HG03354 (cell line): ENCODE measurements around the gene TMC4.
"Not testable (repeated sequence)": the region's sequence is repeated elsewhere in the genome, so short reads cannot be mapped to it uniquely, and the experiment has no call there.

Source experiments
- ATAC-seq: cut with Tn5 transposase; IDR thresholded peaks from one replicate; pipeline ENCODE4 v1.9.1; 2021; ENCODE audit warnings: mild to moderate bottlenecking; ENCODE audit not compliant: unreplicated experiment, poor library complexity, severe bottlenecking

Gene TMC4

DNA sequence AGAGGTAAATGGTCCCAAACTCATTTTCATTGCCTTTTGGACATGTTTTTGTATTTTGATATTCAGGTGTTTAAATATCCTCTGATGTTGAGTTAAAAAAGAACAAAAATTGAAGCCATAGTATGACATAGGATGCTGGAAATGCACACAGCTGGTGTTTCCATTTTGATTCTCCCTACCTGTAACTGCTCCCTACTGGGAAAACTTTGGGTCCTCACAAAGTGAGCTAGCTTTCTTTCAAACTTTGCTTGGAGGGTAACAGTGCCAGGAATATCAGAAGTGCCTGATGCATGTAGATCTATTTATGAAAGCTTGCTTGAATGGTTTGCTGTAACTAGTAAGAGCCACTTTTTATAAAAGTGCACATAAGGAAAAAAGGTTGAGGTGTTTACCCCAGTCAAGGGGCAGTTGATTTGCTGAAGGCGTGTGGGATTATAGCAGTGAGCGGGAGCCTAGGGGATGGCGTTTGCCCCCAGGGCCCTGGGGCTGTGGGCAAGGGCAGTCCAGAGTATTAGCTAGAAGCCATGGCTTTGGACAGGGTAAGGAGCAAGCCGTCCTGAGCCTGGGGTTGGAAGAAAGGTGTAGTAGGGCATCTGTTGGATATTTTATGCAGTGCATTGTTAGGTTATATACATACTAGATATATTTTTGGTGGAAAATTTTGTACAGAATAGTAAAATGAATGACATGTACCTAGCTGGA, 32.0 kb upstream of the TMC4 start:
- no peak for ATAC-seq

DNA sequence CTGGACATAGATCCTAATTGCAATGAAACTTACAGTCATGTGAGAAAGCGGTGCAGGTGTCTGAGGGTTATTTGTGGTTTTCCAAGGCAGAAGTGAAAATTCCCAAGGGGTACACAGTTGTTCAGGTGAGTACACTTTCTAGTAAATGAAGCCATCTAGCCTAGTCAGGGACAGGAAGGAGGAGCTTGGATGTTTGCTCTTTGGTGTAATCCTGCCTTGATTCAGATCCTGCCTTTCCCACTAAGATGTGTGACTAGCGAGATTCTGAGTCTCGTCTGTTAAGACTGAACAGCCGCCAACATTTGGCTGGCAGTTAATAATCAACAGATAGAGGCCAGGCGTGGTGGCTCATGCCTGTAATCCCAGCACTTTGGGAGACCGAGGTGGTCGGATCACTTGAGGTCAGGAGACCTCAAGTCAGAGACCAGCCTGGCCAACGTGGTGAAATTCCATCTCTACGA, 30.2 kb upstream of the TMC4 start:
- ATAC-seq: no peak

DNA sequence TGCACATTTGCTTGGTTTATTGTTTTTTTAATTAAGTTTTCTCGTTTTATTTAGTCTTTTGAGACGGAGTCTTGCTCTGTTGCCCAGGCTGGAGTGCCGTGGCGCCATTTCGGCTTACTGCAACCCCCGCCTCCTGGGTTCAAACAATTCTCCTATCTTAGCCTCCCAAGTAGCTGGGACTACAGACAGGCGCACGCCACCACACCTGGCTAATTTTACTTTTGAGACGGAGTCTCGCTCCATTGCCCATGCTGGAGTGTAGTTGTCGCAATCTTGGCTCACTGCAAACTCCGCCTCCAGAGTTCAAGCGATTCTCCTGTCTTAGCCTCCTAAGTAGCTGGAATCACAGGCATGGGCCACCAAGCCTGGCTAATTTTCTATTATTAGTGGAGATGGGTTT, 29.0 kb upstream of the TMC4 start:
- ATAC-seq: no peak

DNA sequence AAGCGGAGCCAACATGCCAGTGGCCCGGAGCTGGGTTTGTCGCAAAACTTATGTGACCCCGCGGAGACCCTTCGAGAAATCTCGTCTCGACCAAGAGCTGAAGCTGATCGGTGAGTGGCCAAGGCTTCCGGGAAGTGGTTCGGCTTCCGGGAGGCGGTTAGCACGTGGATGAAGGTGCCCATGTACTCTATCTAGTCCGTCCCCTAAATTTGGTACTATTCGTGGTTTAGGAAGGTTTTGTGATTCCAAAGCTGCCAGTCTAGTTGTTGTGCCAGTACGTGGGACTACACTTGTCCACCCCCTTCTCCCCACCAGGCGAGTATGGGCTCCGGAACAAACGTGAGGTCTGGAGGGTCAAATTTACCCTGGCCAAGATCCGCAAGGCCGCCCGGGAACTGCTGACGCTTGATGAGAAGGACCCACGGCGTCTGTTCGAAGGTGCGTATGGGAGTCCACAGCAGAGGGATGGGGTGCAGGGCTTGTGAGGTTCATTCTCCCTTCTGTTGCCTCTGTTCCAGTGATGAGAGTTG, 28.3 kb upstream of the TMC4 start:
- ATAC-seq: no peak

DNA sequence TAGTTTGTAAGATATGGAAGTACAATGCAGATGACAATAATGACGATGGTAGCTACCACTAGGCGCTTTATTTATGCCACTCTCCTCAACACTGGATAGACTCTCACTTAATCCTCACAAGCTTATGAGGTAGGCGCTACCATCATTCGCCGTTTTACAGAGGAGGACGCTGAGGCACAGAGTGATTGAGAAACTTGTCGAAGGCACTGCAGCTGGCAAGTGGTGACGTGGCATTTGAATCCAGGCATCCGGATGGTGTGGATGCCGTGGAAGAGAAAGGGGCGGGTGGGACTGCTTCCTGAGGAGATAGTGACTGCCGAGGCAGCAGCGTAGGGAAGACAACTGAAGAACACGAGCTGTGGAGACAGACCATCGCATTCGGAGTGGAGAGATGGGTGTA, 26.4 kb upstream of the TMC4 start:
- no peak for ATAC-seq

DNA sequence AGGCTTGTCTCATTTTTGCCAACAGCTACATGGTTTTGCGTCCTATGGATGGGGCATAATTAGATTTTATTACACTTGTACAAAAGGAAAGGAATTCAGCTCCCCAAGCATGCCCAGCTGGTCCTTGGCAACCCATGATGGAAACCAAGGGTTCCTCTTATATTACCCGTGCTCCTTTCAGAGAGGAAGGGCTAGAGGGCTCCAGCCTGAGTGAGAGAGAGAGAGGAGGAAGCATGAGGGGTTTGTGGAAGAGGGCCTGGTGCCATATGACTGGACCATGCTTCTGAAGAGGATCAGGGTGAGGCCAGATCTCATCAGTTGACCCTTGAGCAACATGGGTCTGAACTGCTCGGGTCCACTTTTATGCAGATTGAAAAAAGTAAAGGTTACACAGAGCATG, 24.2 kb upstream of the TMC4 start:
- ATAC-seq: no peak

DNA sequence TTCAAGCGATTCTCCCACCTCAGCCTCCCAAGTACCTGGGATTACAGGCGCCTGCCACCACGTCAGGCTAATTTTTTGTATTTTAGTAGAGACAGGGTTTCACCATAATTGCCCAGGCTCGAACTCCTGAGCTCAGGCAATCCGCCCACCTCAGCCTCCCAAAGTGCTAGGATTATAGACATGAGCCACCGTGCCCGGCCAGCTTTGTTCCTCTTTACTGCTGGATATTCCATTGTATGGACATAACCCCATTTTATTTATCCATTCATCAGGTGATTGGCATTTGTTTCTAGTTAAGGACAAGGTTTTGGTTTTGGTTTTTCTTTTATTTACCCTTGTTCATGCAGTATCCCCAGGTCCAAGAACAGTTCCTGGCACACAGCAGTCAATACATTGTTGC, 23.6 kb upstream of the TMC4 start:
- no peak for ATAC-seq

DNA sequence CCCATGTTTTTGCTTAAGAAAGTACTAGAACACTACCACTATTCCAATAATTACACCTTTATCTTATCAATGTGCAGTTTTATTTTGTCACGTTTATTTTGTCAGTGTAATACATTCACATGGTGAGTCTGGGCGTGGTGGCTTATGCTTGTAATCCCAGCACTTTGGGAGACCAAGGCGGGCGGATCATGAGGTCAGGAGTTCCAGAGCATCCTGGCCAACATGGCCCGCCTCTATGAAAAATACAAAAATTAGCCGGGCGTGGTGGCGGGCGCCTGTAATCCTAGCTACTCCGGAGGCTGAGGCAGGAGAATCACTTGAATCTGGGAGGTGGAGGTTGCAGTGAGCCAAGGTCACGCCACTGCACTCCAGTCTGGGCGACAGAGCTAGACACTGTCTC, 21.5 kb upstream of the TMC4 start:
- ATAC-seq: not testable (repeated sequence)

DNA sequence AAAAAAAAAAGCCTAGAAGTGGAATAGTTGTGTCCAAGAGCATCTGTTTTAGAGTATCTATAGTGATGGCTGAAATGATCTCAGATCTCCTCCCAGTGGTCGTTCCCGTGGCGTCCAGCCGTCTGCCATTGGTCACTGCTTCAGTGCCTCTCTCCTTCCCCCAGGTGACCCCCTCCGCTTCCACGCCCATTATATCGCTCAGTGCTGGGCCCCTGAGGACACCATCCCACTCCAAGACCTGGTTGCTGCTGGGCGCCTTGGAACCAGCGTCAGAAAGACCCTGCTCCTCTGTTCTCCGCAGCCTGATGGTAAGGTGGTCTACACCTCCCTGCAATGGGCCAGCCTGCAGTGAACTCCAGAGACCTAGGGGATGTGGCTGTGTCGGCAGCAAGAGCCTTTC, 20.1 kb upstream of the TMC4 start:
- ATAC-seq: no peak

DNA sequence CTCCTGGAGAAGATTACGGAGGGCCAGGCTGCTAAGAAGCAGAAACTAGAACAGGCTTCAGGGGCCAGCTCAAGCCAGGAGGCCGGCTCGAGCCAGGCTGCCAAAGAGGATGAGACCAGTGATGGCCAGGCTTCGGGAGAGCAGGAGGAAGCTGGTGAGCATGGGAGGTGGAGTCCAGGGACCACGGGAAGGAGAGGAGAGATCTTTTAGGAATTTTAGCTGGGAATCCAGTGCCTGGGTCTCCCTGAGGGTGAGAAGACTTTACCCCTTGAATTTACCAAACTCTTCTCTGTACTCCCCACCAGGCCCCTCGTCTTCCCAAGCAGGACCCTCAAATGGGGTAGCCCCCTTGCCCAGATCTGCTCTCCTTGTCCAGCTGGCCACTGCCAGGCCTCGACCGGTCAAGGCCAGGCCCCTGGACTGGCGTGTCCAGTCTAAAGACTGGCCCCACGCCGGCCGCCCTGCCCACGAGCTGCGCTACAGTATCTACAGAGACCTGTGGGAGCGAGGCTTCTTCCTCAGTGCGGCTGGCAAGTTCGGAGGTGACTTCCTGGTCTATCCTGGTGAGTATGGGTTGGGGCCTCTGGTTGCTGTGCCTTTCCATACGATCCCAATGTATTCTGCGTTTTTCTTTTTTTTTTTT, 19.0 kb upstream of the TMC4 start:
- no peak for ATAC-seq

DNA sequence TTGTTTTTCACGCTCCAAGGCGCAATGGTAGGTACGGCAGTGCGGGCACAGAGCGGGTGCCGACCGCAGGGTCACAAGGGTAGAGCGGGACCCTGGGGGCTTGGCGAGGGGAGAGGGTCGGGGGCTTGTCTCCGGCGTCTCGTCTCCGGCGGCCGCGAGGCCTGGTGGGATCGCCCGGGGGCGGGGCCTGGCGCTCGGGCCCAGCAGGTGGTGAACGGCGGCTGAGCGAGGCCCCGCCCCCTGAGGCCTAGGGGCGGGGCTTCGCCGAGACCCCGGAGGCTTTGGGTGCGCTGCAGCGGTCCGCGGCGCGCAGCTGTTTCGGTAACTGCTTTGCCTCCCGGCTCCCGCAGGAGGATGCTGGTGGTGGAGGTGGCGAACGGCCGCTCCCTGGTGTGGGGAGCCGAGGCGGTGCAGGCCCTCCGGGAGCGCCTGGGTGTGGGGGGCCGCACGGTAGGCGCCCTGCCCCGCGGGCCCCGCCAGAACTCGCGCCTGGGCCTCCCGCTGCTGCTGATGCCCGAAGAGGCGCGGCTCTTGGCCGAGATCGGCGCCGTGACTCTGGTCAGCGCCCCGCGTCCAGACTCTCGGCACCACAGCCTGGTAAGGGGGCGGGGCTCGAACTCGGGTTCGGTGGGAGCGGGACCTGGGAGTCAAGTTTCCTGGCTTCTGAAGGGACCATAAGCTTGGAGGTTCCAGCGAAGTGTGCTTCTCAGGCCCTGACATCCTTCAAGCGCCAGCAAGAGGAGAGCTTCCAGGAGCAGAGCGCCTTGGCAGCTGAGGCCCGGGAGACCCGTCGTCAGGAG, 18.3 kb upstream of the TMC4 start, which contains the start of gene TSEN34:
TSS of gene TSEN34 (plus strand) at position 298 of the 800 bp plus-strand sequence. CDS start at position 355, 57 bp downstream.
- peak; percentile 33 for ATAC-seq

DNA sequence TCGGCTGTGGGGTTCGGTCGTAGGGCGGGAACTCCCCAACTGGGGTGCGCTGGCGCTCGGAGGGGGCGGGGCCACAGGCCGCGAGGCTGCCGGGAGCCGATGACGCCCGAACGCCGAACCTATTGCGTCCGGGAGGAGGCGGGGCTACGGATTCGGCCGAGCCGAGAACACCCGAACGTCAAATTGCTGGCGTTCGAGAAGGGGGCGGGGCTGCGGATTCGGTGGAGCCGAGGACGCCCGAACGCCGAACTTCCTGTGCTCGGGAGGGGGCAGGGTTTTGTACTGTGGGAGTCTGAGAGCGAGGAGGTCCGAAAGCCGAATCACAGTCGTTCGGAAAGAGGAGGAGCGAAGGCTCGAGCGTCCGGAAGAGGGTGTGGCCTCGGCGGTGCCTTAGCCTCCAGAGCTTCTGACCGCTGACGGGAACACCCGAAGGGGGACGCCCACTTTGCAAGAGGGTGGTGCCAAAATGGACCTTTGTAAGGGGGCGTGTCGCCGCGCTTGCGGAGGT, 17.6 kb upstream of the TMC4 start:
- ATAC-seq: peak; percentile 56

DNA sequence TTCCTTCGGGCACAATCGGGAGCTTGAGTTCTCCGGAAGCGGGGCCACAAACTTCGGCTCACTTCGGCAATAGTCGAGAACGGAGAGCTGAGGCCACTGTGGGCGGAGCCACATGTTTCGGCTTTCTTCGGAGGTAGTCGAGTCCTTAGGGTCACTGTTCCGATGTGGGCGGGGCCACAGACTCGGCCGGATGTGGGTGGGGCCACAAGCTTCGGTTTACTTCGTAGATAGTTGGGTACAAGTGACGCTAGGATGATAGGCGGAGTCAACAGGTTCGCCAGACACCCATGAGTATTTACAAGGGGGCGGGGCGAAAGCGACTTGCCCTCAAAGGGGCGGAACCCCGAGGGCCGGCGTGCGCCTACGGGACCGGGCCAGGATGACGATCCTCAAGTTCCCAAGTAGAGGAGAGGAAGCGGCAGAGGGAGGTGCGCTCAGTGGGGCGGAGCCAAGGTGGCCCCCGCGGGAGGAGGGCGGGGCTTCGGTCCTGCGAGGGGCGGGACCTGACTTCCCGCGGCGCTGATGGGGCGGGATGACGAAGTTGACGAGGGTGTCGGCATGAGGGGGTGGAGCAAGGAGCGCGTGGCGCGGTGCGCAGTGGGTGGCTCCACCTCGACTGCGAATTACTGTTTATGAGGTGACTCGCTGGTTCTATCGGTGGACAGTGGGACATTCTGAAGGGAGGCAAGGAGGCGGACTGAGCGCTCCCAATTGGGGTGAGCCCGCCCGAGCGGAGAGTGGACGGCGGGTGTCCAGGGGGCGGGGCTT, 17.0 kb upstream of the TMC4 start:
- ATAC-seq: peak; percentile 51

DNA sequence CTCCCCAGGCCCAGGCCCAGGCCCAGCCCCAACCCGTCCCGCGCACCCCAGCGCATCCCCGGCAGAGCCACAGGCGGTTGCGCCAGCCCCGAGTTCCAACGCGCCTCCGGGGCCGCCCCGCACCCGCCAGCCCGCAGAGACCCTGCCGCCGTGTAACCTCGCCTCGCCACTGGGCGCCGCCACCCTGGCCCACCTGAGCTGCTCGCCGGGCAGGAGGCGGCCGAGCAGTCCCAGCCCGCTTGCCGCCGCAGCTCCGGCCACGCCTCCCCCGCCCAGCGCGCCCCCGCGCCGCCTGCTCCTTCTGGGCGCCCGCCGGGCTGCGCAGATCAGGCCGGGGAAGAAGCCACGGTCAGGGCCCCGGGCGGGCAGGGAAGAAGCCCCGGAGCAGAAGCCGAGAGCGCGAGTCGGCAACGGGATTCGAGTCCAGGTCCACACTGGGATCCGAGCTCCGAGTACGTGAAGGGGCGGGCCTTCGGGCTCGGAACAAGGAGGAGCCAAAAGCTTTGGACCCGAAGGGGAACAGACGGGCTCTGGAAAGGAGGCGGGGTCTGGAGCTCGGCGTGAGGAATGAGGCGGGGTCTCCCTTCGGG, 16.3 kb upstream of the TMC4 start, which contains the start of gene MBOAT7:
TSS of gene MBOAT7 (minus strand) at position 436 of the 590 bp plus-strand sequence. CDS start 1,072 bp downstream, outside the sequence.
- ATAC-seq: peak; percentile 22

DNA sequence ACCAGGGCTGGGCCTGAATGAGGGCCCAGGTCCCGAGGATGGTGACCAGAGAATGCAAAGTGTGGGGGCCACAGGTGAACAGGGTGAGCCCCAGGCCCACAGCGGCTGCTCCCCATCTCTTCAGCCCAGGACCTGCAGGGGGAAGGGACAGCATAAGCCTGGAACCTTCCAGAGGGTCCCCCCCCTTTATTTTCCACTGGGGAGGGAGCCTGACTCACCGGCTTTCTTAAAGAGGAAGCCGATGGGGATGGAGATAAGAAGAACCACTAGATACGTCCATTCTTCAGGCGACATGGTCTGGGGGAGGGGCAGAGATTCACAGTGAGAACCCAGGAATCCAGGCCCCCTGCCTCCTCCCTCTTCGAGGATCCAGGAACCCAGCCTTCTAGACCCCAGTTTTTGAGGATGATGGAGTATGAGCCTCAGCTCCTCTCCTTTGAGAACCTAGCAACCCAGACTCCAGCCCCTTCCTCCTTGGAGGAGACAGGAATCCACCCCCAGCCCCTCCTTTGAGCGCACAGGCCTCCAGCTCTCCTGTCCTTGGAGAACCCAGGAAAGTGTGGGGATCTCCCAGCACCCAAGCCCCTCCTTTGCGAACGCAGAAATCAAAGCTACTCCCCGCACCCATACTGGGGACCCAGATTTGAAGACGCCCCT, 15.4 kb upstream of the TMC4 start:
- ATAC-seq: no peak

DNA sequence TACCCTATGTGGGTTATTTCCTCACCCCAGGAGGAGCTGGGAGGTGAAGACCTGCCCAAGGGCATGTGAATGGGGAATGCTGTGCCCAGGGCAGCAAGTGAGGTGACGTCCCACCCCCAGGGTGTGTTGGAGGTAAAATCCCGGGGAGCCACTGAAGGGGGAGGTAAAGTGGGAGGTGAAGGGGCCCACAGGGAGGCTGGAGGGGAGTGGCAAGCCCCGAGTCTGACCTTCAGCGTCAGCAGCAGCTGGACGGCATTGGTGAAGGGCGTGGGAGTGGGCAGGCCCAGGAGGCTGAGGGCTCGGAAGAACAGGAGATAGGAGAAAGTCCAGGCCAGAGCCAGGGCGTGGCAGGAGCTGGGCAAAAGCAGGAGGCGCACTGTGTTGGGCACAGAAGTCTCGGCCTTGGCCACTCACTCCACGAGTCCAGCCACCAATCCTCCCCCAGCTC, 14.0 kb upstream of the TMC4 start:
- ATAC-seq: no peak

DNA sequence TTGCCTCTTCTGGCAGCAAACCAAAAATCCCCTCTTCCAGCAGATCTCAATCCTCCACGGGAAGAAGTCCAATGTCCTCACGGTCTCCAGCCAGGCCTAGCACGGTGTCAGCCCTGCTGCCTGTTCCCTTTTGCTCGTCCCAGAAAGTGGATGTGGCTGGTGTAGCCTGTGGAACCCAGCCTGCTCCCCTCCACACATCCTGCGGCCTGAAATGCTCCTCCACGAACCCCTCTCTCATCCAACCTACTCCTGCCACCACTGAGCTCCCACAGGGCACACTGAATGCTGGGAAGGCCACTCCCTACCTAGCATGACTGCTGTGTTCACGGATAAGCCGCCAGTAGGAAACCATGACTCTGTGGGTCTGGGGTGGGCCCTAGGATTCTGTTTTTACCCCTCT, 13.4 kb upstream of the TMC4 start:
- no peak for ATAC-seq

DNA sequence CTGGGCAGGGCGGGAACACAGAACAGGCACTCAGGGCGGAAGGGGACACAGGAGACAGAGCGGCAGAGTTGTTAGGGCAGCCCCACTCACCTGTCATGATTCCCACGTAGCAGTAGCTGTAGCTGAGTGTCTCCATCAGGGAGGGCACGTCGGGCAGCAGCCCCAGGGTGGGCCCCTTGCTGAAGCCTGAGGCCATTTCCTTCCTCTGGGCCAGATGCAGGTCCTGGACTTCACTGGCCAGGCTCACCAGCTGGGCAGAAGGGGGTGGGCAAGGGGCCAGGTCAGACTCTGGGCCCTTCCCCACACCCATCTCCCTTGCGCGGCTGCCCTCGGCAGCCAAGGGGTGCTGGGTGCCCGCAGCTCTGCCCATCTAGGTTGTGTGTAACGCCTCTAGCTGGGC, 10.5 kb upstream of the TMC4 start:
- ATAC-seq: no peak
